ES-I3 (cell line): Measurements from ENCODE around the gene PPP1R12C.

Experiments
- H3K36me3 ChIP-seq: 2 replicates; pipeline ENCODE4 v1.6.1; 2013; ENCODE audit warnings: mild to moderate bottlenecking, low read length, control low read depth, moderate library complexity; ENCODE audit not compliant: insufficient read depth
- H3K4me1 ChIP-seq: 2 replicates; pipeline ENCODE4 v1.6.1; 2013; ENCODE audit warnings: mild to moderate bottlenecking, control low read depth, low read length; ENCODE audit not compliant: insufficient read depth
- H3K9ac ChIP-seq: 2 replicates; pipeline ENCODE4 v1.6.1; 2013; ENCODE audit warnings: low read depth, mild to moderate bottlenecking, low read length, moderate library complexity
- H3K9me3 ChIP-seq: 2 replicates; pipeline ENCODE4 v1.6.1; 2013; ENCODE audit warnings: mild to moderate bottlenecking, low read length, moderate library complexity; ENCODE audit not compliant: control insufficient read depth, insufficient read depth

PPP1R12C gene

GRCh38 chr19:55116859-55117662 is at the start of gene PPP1R12C:
PPP1R12C (minus strand) TSS chr19:55117637; CDS start chr19:55117543, 94 bp downstream.
- Histone ChIP-seq H3K9me3 (no peaks in the 10 kb centered on the region), H3K36me3 (no peaks in the 10 kb centered on the region)

GRCh38 chr19:55166530-55167268 is 49.3 kb upstream of the PPP1R12C start, which contains the start of gene DNAAF3:
DNAAF3 (minus strand) TSS chr19:55166613; CDS start chr19:55166413, 200 bp downstream.
- Histone ChIP-seq H3K36me3 (no peaks in the 10 kb centered on the region), H3K4me1 (no peaks in the 10 kb centered on the region), H3K9ac (peak within 1 kb of the TSS; percentile 55), H3K9me3 (no peaks in the 10 kb centered on the region)

More at GRCh38 chr19:55116859-55117662, at the start of gene PPP1R12C:
- Histone ChIP-seq H3K9ac (peak within 1 kb of the TSS; percentile 87; the same call in 1 of the 2 replicates), H3K4me1 (peaks cover 19% of the 10 kb centered on the region)

GRCh38 chr19:55165952-55166529 is 48.6 kb upstream of the PPP1R12C start:
- Histone ChIP-seq H3K4me1 (no peaks in the 10 kb centered on the region), H3K9me3 (no peaks in the 10 kb centered on the region), H3K36me3 (no peaks in the 10 kb centered on the region), H3K9ac (peak overlapping the region; percentile 40; the same call in 1 of the 2 replicates)

- H3K9me3 ChIP-seq = no peaks in the 10 kb centered on the region
- no peaks in the 10 kb centered on the region for H3K36me3 ChIP-seq
- H3K9ac ChIP-seq = peak overlapping the region; percentile 61; the same call in 1 of the 2 replicates
- H3K4me1 ChIP-seq = peaks cover 17% of the 10 kb centered on the region; the same call in 1 of the 2 replicates
These were observed 44.3 kb upstream of the PPP1R12C start for GRCh38 chr19:55161571-55162322.

- Histone ChIP-seq H3K4me1 (peaks cover 17% of the 10 kb centered on the region; the same call in 1 of the 2 replicates), H3K9me3 (no peaks in the 10 kb centered on the region; the same call in 1 of the 2 replicates), H3K36me3 (no peaks in the 10 kb centered on the region), H3K9ac (peak overlapping the region; percentile 61)
These were observed 43.5 kb upstream of the PPP1R12C start for GRCh38 chr19:55160986-55161365.

GRCh38 chr19:55160128-55160985 is 42.9 kb upstream of the PPP1R12C start:
- no peaks in the 10 kb centered on the region for H3K36me3 ChIP-seq
- H3K9ac ChIP-seq = no peak overlapping the region; the same call in 1 of the 2 replicates
- no peaks in the 10 kb centered on the region; the same call in 1 of the 2 replicates for H3K9me3 ChIP-seq
- H3K4me1 ChIP-seq = peaks cover 17% of the 10 kb centered on the region; the same call in 1 of the 2 replicates

GRCh38 chr19:55158848-55159749 is 41.7 kb upstream of the PPP1R12C start:
- no peaks in the 10 kb centered on the region for H3K36me3 ChIP-seq
- H3K9me3 ChIP-seq = no peaks in the 10 kb centered on the region; the same call in 1 of the 2 replicates
- H3K9ac ChIP-seq = peak overlapping the region; percentile 24; the same call in 1 of the 2 replicates
- H3K4me1 ChIP-seq = peaks cover 17% of the 10 kb centered on the region; the same call in 1 of the 2 replicates

GRCh38 chr19:55158423-55158822 is 41.0 kb upstream of the PPP1R12C start:
- Histone ChIP-seq H3K9ac (no peak overlapping the region), H3K36me3 (no peaks in the 10 kb centered on the region)

GRCh38 chr19:55157064-55157908 is 39.8 kb upstream of the PPP1R12C start, which contains the start of gene TNNI3:
TNNI3 (minus strand) TSS chr19:55157732; CDS start chr19:55157589, 143 bp downstream.
- Histone ChIP-seq H3K36me3 (no peaks in the 10 kb centered on the region), H3K9me3 (no peaks in the 10 kb centered on the region; the same call in 1 of the 2 replicates), H3K9ac (peak within 1 kb of the TSS; percentile 75; the same call in 1 of the 2 replicates), H3K4me1 (peaks cover 17% of the 10 kb centered on the region; the same call in 1 of the 2 replicates)

More at GRCh38 chr19:55158423-55158822, 41.0 kb upstream of the PPP1R12C start:
- H3K4me1 ChIP-seq = peaks cover 17% of the 10 kb centered on the region; the same call in 1 of the 2 replicates
- no peaks in the 10 kb centered on the region; the same call in 1 of the 2 replicates for H3K9me3 ChIP-seq

- peaks cover 3% of the 10 kb centered on the region; the same call in 1 of the 2 replicates for H3K36me3 ChIP-seq
- H3K9ac ChIP-seq = peak overlapping the region; percentile 75
- no peaks in the 10 kb centered on the region; the same call in 1 of the 2 replicates for H3K9me3 ChIP-seq
- peaks cover 20% of the 10 kb centered on the region; the same call in 1 of the 2 replicates for H3K4me1 ChIP-seq
These were observed 39.0 kb upstream of the PPP1R12C start for GRCh38 chr19:55156202-55157063.
